AG04450 (cell line): ENCODE measurements around the gene SCUBE1. TPM values are rescaled to one million over a fixed set of nuclear protein-coding genes. Genes with fewer than 3 reads are reported as not detected.

Experiments
- CTCF ChIA-PET: fragments of 300-600, 350-600 bp; formaldehyde crosslinking; extraction: SDS; loops from one replicate; lab custom pipeline; 2022; ENCODE audit warnings: antibody characterized with exemption, inconsistent platforms; lab: Charles Lee
- POLR2A ChIA-PET: fragments of 350-600 bp; formaldehyde crosslinking; extraction: SDS; loops from one replicate; lab custom pipeline; 2021; ENCODE audit warnings: antibody characterized with exemption, inconsistent platforms; lab: Yijun Ruan, JAX
- DNase-seq: peaks from one replicate; pipeline ENCODE4 v3.0.0-alpha.2; 2011; ENCODE audit warnings: low read depth, low spot score
- H3K27ac ChIP-seq: one replicate; pipeline ENCODE4 v1.5.1; 2012; ENCODE audit warnings: low read depth, low read length, control low read depth
- H3K27me3 ChIP-seq: one replicate; pipeline ENCODE4 v1.6.0; 2012; ENCODE audit warnings: low read length; ENCODE audit not compliant: control insufficient read depth, insufficient read depth
- H3K4me3 ChIP-seq: 2 replicates; pipeline ENCODE4 v1.5.1; 2011; ENCODE audit warnings: mild to moderate bottlenecking, low read depth, low read length, control low read depth
- H3K9me3 ChIP-seq: 2 replicates; pipeline ENCODE4 v1.5.1; 2012; ENCODE audit warnings: low read length; ENCODE audit not compliant: control insufficient read depth, insufficient read depth
- CTCF ChIP-seq: IDR thresholded peaks from 2 replicates; pipeline ENCODE4 v1.5.1; 2011; ENCODE audit warnings: low read depth, low read length, control low read depth, inconsistent platforms
- polyA plus RNA-seq: library from polyadenylated mRNA; depleted of rRNA; stranded (reverse); fragments of >200 nt; gene quantifications from 2 replicates; pipeline ENCODE4 v1.2.3, GENCODE V29; 2011

SCUBE1 gene
- polyA plus RNA-seq, 1 experiment = not detected

GRCh38 chr22:43319661-43320486, 23.3 kb downstream of the SCUBE1 start:
- DNase-seq = no peak
- H3K4me3 ChIP-seq = no peak overlapping the region
- H3K27ac ChIP-seq = no peak overlapping the region
- H3K9me3 ChIP-seq = no peaks in the 10 kb centered on the region
- POLR2A ChIA-PET = no interaction called here
- no peak for TF ChIP-seq CTCF
- H3K27me3 ChIP-seq = peaks cover 13% of the 10 kb centered on the region
- CTCF ChIA-PET = no interaction called here

GRCh38 chr22:43317239-43317638, 25.9 kb downstream of the SCUBE1 start:
- POLR2A ChIA-PET = no interaction called here
- Histone ChIP-seq H3K27me3 (peaks cover 15% of the 10 kb centered on the region), H3K9me3 (no peaks in the 10 kb centered on the region), H3K27ac (no peak overlapping the region), H3K4me3 (no peak overlapping the region)
- no peak for TF ChIP-seq CTCF
- CTCF ChIA-PET = no interaction called here
- no peak for DNase-seq

GRCh38 chr22:43315687-43316217, 27.4 kb downstream of the SCUBE1 start:
- no peaks in the 10 kb centered on the region for H3K9me3 ChIP-seq
- no peak overlapping the region for H3K4me3 ChIP-seq
- H3K27me3 ChIP-seq = peaks cover 12% of the 10 kb centered on the region
- CTCF ChIA-PET = no interaction called here
- H3K27ac ChIP-seq = no peak overlapping the region
- POLR2A ChIA-PET = no interaction called here
- TF ChIP-seq CTCF = no peak
- no peak for DNase-seq

- no peak for TF ChIP-seq CTCF
- H3K27ac ChIP-seq = no peak overlapping the region
- no peak for DNase-seq
- POLR2A ChIA-PET = no interaction called here
- H3K9me3 ChIP-seq = no peaks in the 10 kb centered on the region
- CTCF ChIA-PET = no interaction called here
- H3K27me3 ChIP-seq = peaks cover 20% of the 10 kb centered on the region
- no peak overlapping the region for H3K4me3 ChIP-seq
Observed at GRCh38 chr22:43314611-43315010, 28.6 kb downstream of the SCUBE1 start.

GRCh38 chr22:43313890-43314474, 29.2 kb downstream of the SCUBE1 start:
- no peaks in the 10 kb centered on the region for H3K9me3 ChIP-seq
- H3K4me3 ChIP-seq = no peak overlapping the region
- no peak for TF ChIP-seq CTCF
- H3K27me3 ChIP-seq = peaks cover 23% of the 10 kb centered on the region
- DNase-seq = no peak
- H3K27ac ChIP-seq = no peak overlapping the region
- ChIA-PET POLR2A (no interaction called here), CTCF (interaction anchor here (1.5 kb wide), 1 partner anchor 32 kb away, joined by 3 read pairs; no protein-coding TSS in a partner anchor)
